Measurements from ENCODE around the gene ACTR1A. TPM values are rescaled to one million over a fixed set of nuclear protein-coding genes. Genes with fewer than 3 reads are reported as not detected.

The ACTR1A gene
- total RNA-seq, 1 donor from 2014 or later = 145 TPM

Other genes starting within 250 kb of the ACTR1A start
- gene NFKB2, start 107.0 kb downstream of the ACTR1A start, total RNA-seq = 52.4 and 57.3 TPM in 2 replicates
- 0.17 and 3.5 TPM in 2 replicates for gene PSD, start 83.9 kb downstream of the ACTR1A start, total RNA-seq
- gene FBXL15, start 81.9 kb downstream of the ACTR1A start, total RNA-seq = 12.7 and 15.1 TPM in 2 replicates
- gene CUEDC2, start 70.1 kb downstream of the ACTR1A start, total RNA-seq = 49.5 and 50.0 TPM in 2 replicates
- gene C10orf95, start 51.2 kb downstream of the ACTR1A start, total RNA-seq = 0.25 and 1.6 TPM in 2 replicates
- gene SUFU, start 1.3 kb upstream of the ACTR1A start, total RNA-seq = 0.69 and 8.1 TPM in 2 replicates
- gene TRIM8, start 141.8 kb upstream of the ACTR1A start, total RNA-seq = 47.2 and 146 TPM in 2 replicates
- gene ARL3, start 211.7 kb upstream of the ACTR1A start, total RNA-seq = 7.8 and 9.7 TPM in 2 replicates
- 5.1 and 5.6 TPM in 2 replicates for gene SFXN2, start 211.9 kb upstream of the ACTR1A start, total RNA-seq
- 45.0 and 79.7 TPM in 2 replicates for gene WBP1L, start 241.2 kb upstream of the ACTR1A start, total RNA-seq